Keratinocyte (primary cell): ENCODE data around the gene DHX58.

ENCODE experiments used
- EZH2 ChIP-seq: IDR thresholded peaks from one replicate; pipeline ENCODE4 v1.6.1; 2012; ENCODE audit warnings: inconsistent platforms, mild to moderate bottlenecking, low read length, moderate library complexity
- TF ChIP-seq, protein P1 (sequence below), 3 experiments: IDR thresholded peaks in 1 of 3; conservative IDR thresholded peaks in 1 of 3; optimal IDR thresholded peaks in 1 of 3; 2 replicates in 2 of 3; 3 replicates in 1 of 3; pipeline versions ENCODE3 to v1.5.1; 2011; ENCODE audit warnings: low read length in 3 of 3, mild to moderate bottlenecking in 3 of 3, moderate library complexity in 2 of 3, control low read depth in 1 of 3, inconsistent platforms in 1 of 3; ENCODE audit not compliant: insufficient read depth in 2 of 3; ENCODE audit errors: extremely low read depth in 1 of 3

DNA sequence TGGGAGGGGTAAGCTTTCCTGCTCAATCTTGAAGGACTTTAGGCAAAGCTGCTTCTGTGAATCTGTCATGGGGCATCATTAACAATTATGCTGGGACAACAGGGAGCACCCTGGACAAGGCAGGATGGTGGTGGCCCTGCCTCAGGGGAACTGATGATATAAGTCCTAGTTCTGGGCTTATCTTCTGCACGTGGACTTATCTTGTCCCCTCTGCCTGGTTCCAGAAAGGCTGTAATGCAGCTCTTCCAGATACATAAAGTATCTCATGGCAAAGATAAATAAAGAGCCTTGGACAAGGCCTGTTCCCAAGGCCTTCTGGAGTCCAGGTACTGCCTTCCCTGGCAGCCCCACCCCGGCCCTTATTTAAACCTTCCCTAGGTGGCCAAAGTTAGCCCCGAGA, 8.2 kb downstream of the DHX58 start:
- TF ChIP-seq, protein P1, sequence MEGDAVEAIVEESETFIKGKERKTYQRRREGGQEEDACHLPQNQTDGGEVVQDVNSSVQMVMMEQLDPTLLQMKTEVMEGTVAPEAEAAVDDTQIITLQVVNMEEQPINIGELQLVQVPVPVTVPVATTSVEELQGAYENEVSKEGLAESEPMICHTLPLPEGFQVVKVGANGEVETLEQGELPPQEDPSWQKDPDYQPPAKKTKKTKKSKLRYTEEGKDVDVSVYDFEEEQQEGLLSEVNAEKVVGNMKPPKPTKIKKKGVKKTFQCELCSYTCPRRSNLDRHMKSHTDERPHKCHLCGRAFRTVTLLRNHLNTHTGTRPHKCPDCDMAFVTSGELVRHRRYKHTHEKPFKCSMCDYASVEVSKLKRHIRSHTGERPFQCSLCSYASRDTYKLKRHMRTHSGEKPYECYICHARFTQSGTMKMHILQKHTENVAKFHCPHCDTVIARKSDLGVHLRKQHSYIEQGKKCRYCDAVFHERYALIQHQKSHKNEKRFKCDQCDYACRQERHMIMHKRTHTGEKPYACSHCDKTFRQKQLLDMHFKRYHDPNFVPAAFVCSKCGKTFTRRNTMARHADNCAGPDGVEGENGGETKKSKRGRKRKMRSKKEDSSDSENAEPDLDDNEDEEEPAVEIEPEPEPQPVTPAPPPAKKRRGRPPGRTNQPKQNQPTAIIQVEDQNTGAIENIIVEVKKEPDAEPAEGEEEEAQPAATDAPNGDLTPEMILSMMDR (optimal IDR thresholded peaks at IDR 0.05 in 1 of 3, IDR thresholded peaks at IDR 0.05 in 1 of 3, conservative IDR thresholded peaks at IDR 0.05 in 1 of 3; ENCODE audit: extremely low read depth in 1 of 3, insufficient read depth in 2 of 3, low read length in 3 of 3): no peak
- TF ChIP-seq EZH2: no peak
